Cardiac septum (tissue), 1 donor: ENCODE measurements around the gene EPHB1. TPM values are rescaled to one million over a fixed set of nuclear protein-coding genes. Genes with fewer than 3 reads are reported as not detected.
"Not testable (repeated sequence)": the region's sequence is repeated elsewhere in the genome, so short reads cannot be mapped to it uniquely, and the experiment has no call there.

ENCODE experiments used
- DNase-seq: peaks from one replicate; pipeline ENCODE4 v3.0.0-alpha.2; 2020; ENCODE audit warnings: low spot score
- intact Hi-C: fragments of 100-400 bp; cut with DNase I; formaldehyde crosslinking; loops from one replicate; pipeline ENCODE4 v1.14.0; 2022
- total RNA-seq: library from RNA; stranded (reverse); fragmentation: NEBNext Ultra II Directional; extraction: Animal tissue kit (Norgen Biotek cat#: 25700); gene quantifications from one replicate; pipeline ENCODE4 v1.2.1, GENCODE V29; 2021
- donor health status: DM: no; HTN: no; CAD: no.

Gene EPHB1
- total RNA-seq, 1 donor from 2014 or later, result 1.1 TPM

- DNase-seq, result no peak
- intact Hi-C loops, result no loop called here
Observed at GRCh38 chr3:134970895-134971294, 175.8 kb downstream of the EPHB1 start.

GRCh38 chr3:134971306-134971705 lies 176.2 kb downstream of the EPHB1 start:
- intact Hi-C loops, result no loop called here

GRCh38 chr3:134971907-134972306 lies 176.8 kb downstream of the EPHB1 start:
- intact Hi-C loops, DNase-seq: not testable (repeated sequence)

More at GRCh38 chr3:134971306-134971705, 176.2 kb downstream of the EPHB1 start:
- DNase-seq, result no peak

- intact Hi-C loops, result no loop called here
- no peak for DNase-seq
Observed at GRCh38 chr3:134972836-134973455, 177.9 kb downstream of the EPHB1 start.

- intact Hi-C loops, result no loop called here
- no peak for DNase-seq
Observed at GRCh38 chr3:134974624-134975023, 179.6 kb downstream of the EPHB1 start.

GRCh38 chr3:134976948-134977347 lies 181.9 kb downstream of the EPHB1 start:
- no peak for DNase-seq
- intact Hi-C loops, result no loop called here

GRCh38 chr3:134978658-134979057 lies 183.6 kb downstream of the EPHB1 start:
- DNase-seq, result no peak
- intact Hi-C loops, result no loop called here

- DNase-seq, result no peak
- intact Hi-C loops, result no loop called here
Observed at GRCh38 chr3:134985864-134986715, 191.0 kb downstream of the EPHB1 start.

GRCh38 chr3:134988666-134989065 lies 193.6 kb downstream of the EPHB1 start:
- no peak for DNase-seq
- intact Hi-C loops, result no loop called here

- DNase-seq, result no peak
- intact Hi-C loops, result no loop called here
Observed at GRCh38 chr3:134991003-134991402, 195.9 kb downstream of the EPHB1 start.

GRCh38 chr3:134991472-134992010 lies 196.5 kb downstream of the EPHB1 start:
- DNase-seq, result no peak
- intact Hi-C loops, result no loop called here

- intact Hi-C loops, result no loop called here
- DNase-seq, result no peak
Observed at GRCh38 chr3:134992180-134992579, 197.1 kb downstream of the EPHB1 start.

- intact Hi-C loops, result no loop called here
- no peak for DNase-seq
Observed at GRCh38 chr3:134992586-134992985, 197.5 kb downstream of the EPHB1 start.

- intact Hi-C loops, result no loop called here
- no peak for DNase-seq
Observed at GRCh38 chr3:134993011-134993410, 198.0 kb downstream of the EPHB1 start.

- DNase-seq, result no peak
- intact Hi-C loops, result no loop called here
Observed at GRCh38 chr3:134998158-134998557, 203.1 kb downstream of the EPHB1 start.

- intact Hi-C loops, result no loop called here
- DNase-seq, result no peak
Observed at GRCh38 chr3:134998855-134999254, 203.8 kb downstream of the EPHB1 start.

GRCh38 chr3:135000465-135000864 lies 205.4 kb downstream of the EPHB1 start:
- intact Hi-C loops, result no loop called here
- DNase-seq, result no peak

GRCh38 chr3:135005616-135006015 lies 210.6 kb downstream of the EPHB1 start:
- intact Hi-C loops, DNase-seq: not testable (repeated sequence)

GRCh38 chr3:135007607-135008006 lies 212.5 kb downstream of the EPHB1 start:
- intact Hi-C loops, result no loop called here
- DNase-seq, result no peak

- no peak for DNase-seq
- intact Hi-C loops, result no loop called here
Observed at GRCh38 chr3:135008326-135008725, 213.3 kb downstream of the EPHB1 start.

- intact Hi-C loops, result no loop called here
- DNase-seq, result no peak
Observed at GRCh38 chr3:135009014-135009413, 214.0 kb downstream of the EPHB1 start.
